NCI-H187 treated with DMSO at 0.1 percent for 48 hours (cell line): ENCODE results near the gene TMEM72.
A peak's percentile ranks its signal among the peaks of the same experiment; 100 is the strongest.
"Not testable (repeated sequence)": the region's sequence is repeated elsewhere in the genome, so short reads cannot be mapped to it uniquely, and the experiment has no call there.

Experiments used
- DNase-seq: peaks from one replicate; lab custom pipeline; 2025; lab: John Stamatoyannopoulos, UW

Gene TMEM72

GRCh38 chr10:44911081-44911540 lies at the start of gene TMEM72:
Gene TMEM72, plus strand, starts transcription at chr10:44911337. Its CDS starts 176 bp downstream, at chr10:44911513.
- no peak for DNase-seq

- no peak for DNase-seq
Observed at GRCh38 chr10:44862006-44862751, 49.0 kb upstream of the TMEM72 start.

GRCh38 chr10:44862924-44863323 lies 48.2 kb upstream of the TMEM72 start:
- DNase-seq: no peak

- no peak for DNase-seq
Observed at GRCh38 chr10:44863344-44864047, 47.6 kb upstream of the TMEM72 start.

- DNase-seq: no peak
Observed at GRCh38 chr10:44864051-44864450, 47.1 kb upstream of the TMEM72 start.

- DNase-seq: peak; percentile 27
Observed at GRCh38 chr10:44864637-44865288, 46.4 kb upstream of the TMEM72 start.

GRCh38 chr10:44865289-44865671 lies 45.9 kb upstream of the TMEM72 start:
- DNase-seq: no peak

GRCh38 chr10:44866367-44866766 lies 44.8 kb upstream of the TMEM72 start:
- DNase-seq: not testable (repeated sequence)

GRCh38 chr10:44870031-44870430 lies 41.1 kb upstream of the TMEM72 start:
- no peak for DNase-seq

- DNase-seq: no peak
Observed at GRCh38 chr10:44873160-44873559, 38.0 kb upstream of the TMEM72 start.

- DNase-seq: no peak
Observed at GRCh38 chr10:44874166-44874565, 37.0 kb upstream of the TMEM72 start.

GRCh38 chr10:44878706-44879530 lies 32.2 kb upstream of the TMEM72 start:
- no peak for DNase-seq

- no peak for DNase-seq
Observed at GRCh38 chr10:44879531-44879899, 31.6 kb upstream of the TMEM72 start.

GRCh38 chr10:44880090-44880715 lies 30.9 kb upstream of the TMEM72 start:
- DNase-seq: no peak

GRCh38 chr10:44881649-44882048 lies 29.5 kb upstream of the TMEM72 start:
- DNase-seq: no peak

GRCh38 chr10:44882166-44882720 lies 28.9 kb upstream of the TMEM72 start:
- DNase-seq: no peak

- no peak for DNase-seq
Observed at GRCh38 chr10:44883593-44884331, 27.4 kb upstream of the TMEM72 start.

GRCh38 chr10:44885710-44886109 lies 25.4 kb upstream of the TMEM72 start:
- no peak for DNase-seq

- DNase-seq: no peak
Observed at GRCh38 chr10:44886966-44887365, 24.2 kb upstream of the TMEM72 start.

- DNase-seq: no peak
Observed at GRCh38 chr10:44888886-44889285, 22.3 kb upstream of the TMEM72 start.

GRCh38 chr10:44889834-44890233 lies 21.3 kb upstream of the TMEM72 start:
- no peak for DNase-seq
